IMR-90 (cell line): ENCODE data around the gene GRIN2A. TPM values are rescaled to one million over a fixed set of nuclear protein-coding genes. Genes with fewer than 3 reads are reported as not detected.

Experiments used
- ATAC-seq: fragments of 200-7000 bp; cut with Tn5 transposase; 2 replicates; pipeline ENCODE4 v1.9.1; 2020; ENCODE audit warnings: low read depth, mild to moderate bottlenecking, moderate library complexity
- BruUV-seq: library from RNA; stranded (reverse); fragments of 400-500 nt; replicated peaks from 2 replicates; lab custom pipeline; 2021; lab: Mats Ljungman, UMichigan
- CTCF ChIA-PET: fragments of 300-600 bp; formaldehyde crosslinking; extraction: SDS; loops from one replicate; lab custom pipeline; 2021; ENCODE audit warnings: antibody characterized with exemption; lab: Yijun Ruan, JAX
- POLR2A ChIA-PET: fragments of 300-600 bp; sonication (Branson Sonifier 250); formaldehyde crosslinking; loops from one replicate; lab custom pipeline; 2022; ENCODE audit warnings: antibody characterized with exemption; ENCODE audit not compliant: unreplicated experiment; lab: Charles Lee
- DNase-seq: peaks from one replicate; pipeline ENCODE4 v3.0.0; 2013
- H2AFZ ChIP-seq: replicated peaks from 2 replicates; pipeline ENCODE3; 2013; ENCODE audit warnings: low read length, mild to moderate bottlenecking; ENCODE audit not compliant: poor library complexity
- H2AK5ac ChIP-seq: 2 replicates; pipeline ENCODE4 v1.6.1; 2013; ENCODE audit warnings: low read depth, low read length, inconsistent platforms
- H2AK9ac ChIP-seq: replicated peaks from 2 replicates; pipeline ENCODE3; 2013; ENCODE audit warnings: mild to moderate bottlenecking, low read depth, low read length, moderate library complexity; ENCODE audit not compliant: poor library complexity
- H2BK120ac ChIP-seq: 2 replicates; pipeline ENCODE4 v1.6.1; 2013; ENCODE audit warnings: low read depth, low read length, inconsistent platforms
- H2BK15ac ChIP-seq: 3 replicates; pipeline ENCODE4 v1.6.1; 2013; ENCODE audit warnings: low read depth, low read length, inconsistent platforms
- H2BK20ac ChIP-seq: 2 replicates; pipeline ENCODE4 v1.6.1; 2013; ENCODE audit warnings: low read depth, mild to moderate bottlenecking, inconsistent platforms, low read length, moderate library complexity
- H2BK5ac ChIP-seq: 2 replicates; pipeline ENCODE4 v1.6.1; 2013; ENCODE audit warnings: mild to moderate bottlenecking, low read depth, low read length, inconsistent platforms; ENCODE audit not compliant: poor library complexity, severe bottlenecking
- H3K14ac ChIP-seq: replicated peaks from 2 replicates; pipeline ENCODE4 v1.6.1; 2013; ENCODE audit warnings: low read depth, low read length, inconsistent platforms
- H3K18ac ChIP-seq: 2 replicates; pipeline ENCODE4 v1.6.1; 2013; ENCODE audit warnings: low read depth, low read length, control low read depth
- H3K23ac ChIP-seq: 2 replicates; pipeline ENCODE4 v1.6.1; 2013; ENCODE audit warnings: low read depth, low read length, inconsistent platforms
- H3K27ac ChIP-seq: 2 replicates; pipeline ENCODE4 v1.5.1; 2013; ENCODE audit warnings: mild to moderate bottlenecking, control low read depth, low read length; ENCODE audit not compliant: insufficient read depth
- H3K27me3 ChIP-seq: 2 replicates; pipeline ENCODE4 v1.6.1; 2013; ENCODE audit warnings: low read length; ENCODE audit not compliant: control insufficient read depth, insufficient read depth
- H3K36me3 ChIP-seq: 2 replicates; pipeline ENCODE4 v1.6.1; 2013; ENCODE audit warnings: low read length, mixed read lengths; ENCODE audit not compliant: control insufficient read depth, insufficient read depth
- H3K4ac ChIP-seq: 2 replicates; pipeline ENCODE4 v1.6.1; 2013; ENCODE audit warnings: low read depth, low read length, inconsistent platforms
- H3K4me1 ChIP-seq: 2 replicates; pipeline ENCODE4 v1.6.1; 2013; ENCODE audit warnings: low read length, mixed read lengths; ENCODE audit not compliant: control insufficient read depth, insufficient read depth
- H3K4me2 ChIP-seq: 2 replicates; pipeline ENCODE4 v1.6.1; 2013; ENCODE audit warnings: low read depth, mild to moderate bottlenecking, control low read depth, low read length, moderate library complexity
- H3K4me3 ChIP-seq: 2 replicates; pipeline ENCODE4 v1.5.1; 2013; ENCODE audit warnings: low read depth, mild to moderate bottlenecking, control low read depth, low read length, moderate library complexity; ENCODE audit not compliant: insufficient read depth
- H3K56ac ChIP-seq: 2 replicates; pipeline ENCODE4 v1.6.1; 2013; ENCODE audit warnings: low read length, inconsistent platforms; ENCODE audit not compliant: insufficient read depth; ENCODE audit errors: extremely low read depth
- H3K79me1 ChIP-seq, 2 experiments: 2 replicates each; pipeline ENCODE4 v1.6.1; 2013; ENCODE audit warnings: low read length in 2 of 2, inconsistent platforms in 1 of 2, low read depth in 1 of 2
- H3K9ac ChIP-seq: 2 replicates; pipeline ENCODE4 v1.6.1; 2013; ENCODE audit warnings: low read depth, low read length, control low read depth
- H3K9me1 ChIP-seq: 2 replicates; pipeline ENCODE4 v1.6.1; 2013; ENCODE audit warnings: low read length, inconsistent platforms; ENCODE audit not compliant: insufficient read depth
- H3K9me3 ChIP-seq: 2 replicates; pipeline ENCODE4 v1.6.1; 2013; ENCODE audit warnings: low read length; ENCODE audit not compliant: control insufficient read depth, insufficient read depth
- H4K20me1 ChIP-seq: 2 replicates; pipeline ENCODE4 v1.6.1; 2013; ENCODE audit warnings: low read length, inconsistent platforms; ENCODE audit not compliant: insufficient read depth
- H4K5ac ChIP-seq: 2 replicates; pipeline ENCODE4 v1.6.1; 2013; ENCODE audit warnings: mild to moderate bottlenecking, low read depth, low read length, control low read depth
- H4K8ac ChIP-seq, 2 experiments: 2 replicates each; pipeline ENCODE4 v1.6.1; 2013; ENCODE audit warnings: low read depth in 2 of 2, low read length in 2 of 2, control low read depth in 1 of 2, inconsistent platforms in 1 of 2
- H4K91ac ChIP-seq: 2 replicates; pipeline ENCODE4 v1.6.1; 2013; ENCODE audit warnings: low read depth, low read length, inconsistent platforms; ENCODE audit not compliant: insufficient read depth
- BHLHE40 ChIP-seq: fragments of 150-350 bp; IDR thresholded peaks from 2 replicates; pipeline ENCODE4 v1.6.1; 2016; ENCODE audit warnings: mild to moderate bottlenecking, low read depth, low read length
- CEBPB ChIP-seq: IDR thresholded peaks from 2 replicates; pipeline ENCODE4 v1.6.1; 2012; ENCODE audit warnings: low read depth, low read length, improper control_type of control experiment
- CHD1 ChIP-seq: IDR thresholded peaks from 2 replicates; pipeline ENCODE4 v1.6.1; 2012; ENCODE audit warnings: low read depth, low read length, improper control_type of control experiment
- FOS ChIP-seq: fragments of 150-350 bp; IDR thresholded peaks from 2 replicates; pipeline ENCODE4 v1.6.1; 2016; ENCODE audit warnings: low read depth, low read length
- MAFK ChIP-seq: IDR thresholded peaks from 2 replicates; pipeline ENCODE4 v1.6.1; 2012; ENCODE audit warnings: low read depth, low read length, improper control_type of control experiment
- MAZ ChIP-seq: IDR thresholded peaks from 2 replicates; pipeline ENCODE4 v1.6.1; 2012; ENCODE audit warnings: low read depth, mild to moderate bottlenecking, low read length, improper control_type of control experiment, moderate library complexity, borderline replicate concordance
- MXI1 ChIP-seq: IDR thresholded peaks from 2 replicates; pipeline ENCODE4 v1.6.1; 2012; ENCODE audit warnings: low read depth, mild to moderate bottlenecking, low read length, moderate library complexity, borderline replicate concordance
- NFE2L2 ChIP-seq: fragments of 150-350 bp; IDR thresholded peaks from 2 replicates; pipeline ENCODE4 v1.6.1; 2016; ENCODE audit warnings: low read depth, mild to moderate bottlenecking, low read length
- POLR2A ChIP-seq: IDR thresholded peaks from 2 replicates; pipeline ENCODE4 v1.6.1; 2012; ENCODE audit warnings: mild to moderate bottlenecking, low read depth, low read length
- RAD21 ChIP-seq: IDR thresholded peaks from 2 replicates; pipeline ENCODE4 v1.6.1; 2012; ENCODE audit warnings: low read length, improper control_type of control experiment
- RCOR1 ChIP-seq: IDR thresholded peaks from 2 replicates; pipeline ENCODE4 v1.6.1; 2012; ENCODE audit warnings: mild to moderate bottlenecking, low read length, improper control_type of control experiment; ENCODE audit not compliant: insufficient replicate concordance
- SMC3 ChIP-seq: fragments of 150-350 bp; IDR thresholded peaks from 2 replicates; pipeline ENCODE4 v1.6.1; 2016; ENCODE audit warnings: low read depth, mild to moderate bottlenecking, antibody characterized with exemption, low read length, moderate library complexity
- WGBS, 2 experiments: methylation state at CpG; one replicate each; pipeline versions ENCODE4 v1.1.5 to v1.1.7; 2013; ENCODE audit warnings: missing lambda C conversion rate in 2 of 2; ENCODE audit not compliant: insufficient read length in 1 of 2; ENCODE audit errors: extremely low coverage in 2 of 2; 5-methylcytosine and 5-hydroxymethylcytosine counted together
- dilution Hi-C: fragments of 300-500 bp; cut with HindIII; formaldehyde crosslinking; loops from one replicate; pipeline ENCODE4 v1.14.3; 2018; ENCODE audit warnings: low sequenced_read_pairs; ENCODE audit not compliant: unreplicated experiment
- in situ Hi-C: fragments of 300-500 bp; cut with MboI; formaldehyde crosslinking; loops from 3 replicates; pipeline ENCODE4 v1.14.3; 2019; ENCODE audit warnings: low sequenced_read_pairs, inconsistent platforms, mixed read lengths
- intact Hi-C: fragments of 100-400 bp; cut with micrococcal nuclease; formaldehyde crosslinking; loops from 2 replicates; pipeline ENCODE4 v1.10.0; 2022
- polyA plus RNA-seq, 3 experiments: library from polyadenylated mRNA; depleted of rRNA; stranded (reverse); fragments of >200 nt; gene quantifications; 2 replicates each; pipeline ENCODE4 v1.2.3, GENCODE V29; 2012; ENCODE audit warnings: low replicate concordance in 1 of 3
- total RNA-seq: library from RNA; depleted of rRNA; stranded (reverse); fragments of >200 nt; gene quantifications from 2 replicates; pipeline ENCODE4 v1.2.3, GENCODE V29; 2012
- TF ChIP-seq, protein P1 (sequence below): conservative IDR thresholded peaks from 2 replicates; pipeline ENCODE4 v1.5.1; 2012; ENCODE audit warnings: mild to moderate bottlenecking, low read depth, low read length, improper control_type of control experiment
- TF ChIP-seq, protein P2 (sequence below): fragments of 150-350 bp; IDR thresholded peaks from 2 replicates; pipeline ENCODE4 v1.6.1; 2017; ENCODE audit warnings: mild to moderate bottlenecking, antibody characterized with exemption, low read length, low read depth
- TF ChIP-seq, protein P3 (sequence below): fragments of 150-350 bp; IDR thresholded peaks from 2 replicates; pipeline ENCODE4 v1.6.1; 2016; ENCODE audit warnings: low read depth, mild to moderate bottlenecking, low read length, moderate library complexity, borderline replicate concordance

The GRIN2A gene
- total and polyA plus RNA-seq, 2 of the 4 experiments (the other 2 are of a cell fraction) = under 0.01 TPM; not detected in 1

DNA sequence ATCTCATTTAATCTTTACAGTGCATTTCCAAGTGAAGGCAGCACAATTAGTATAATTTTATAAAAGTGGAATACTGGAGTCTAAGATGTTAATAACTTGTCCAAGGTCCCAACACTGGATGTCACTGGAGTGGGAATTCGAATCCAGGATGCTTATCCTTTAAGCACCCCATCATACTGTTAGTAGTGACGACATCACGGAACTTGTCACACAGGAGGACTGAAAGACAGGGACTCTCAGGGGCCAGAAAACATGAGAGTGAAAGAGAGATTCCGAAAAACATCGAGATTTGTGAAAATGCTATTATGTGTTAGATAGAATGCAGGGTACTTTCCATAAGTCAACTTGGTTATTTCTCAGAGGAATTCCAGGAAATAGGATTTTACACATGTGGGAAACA is 374.0 kb downstream of the GRIN2A start:
- 39% methylated on average over 2 of the region's 5 CpGs; no CpG with 5 or more reads in 1 of the 2 experiments for whole genome bisulfite sequencing, 2 experiments
- no peak overlapping the region for H3K4ac ChIP-seq
- dilution Hi-C loops (no loop called here), intact Hi-C loops (no loop called here), in situ Hi-C loops (no loop called here)
- no peak overlapping the region for H2BK120ac ChIP-seq
- no peak overlapping the region for H3K14ac ChIP-seq
- no peaks in the 10 kb centered on the region for H3K27me3 ChIP-seq
- H4K20me1 ChIP-seq = no peaks in the 10 kb centered on the region
- H3K23ac ChIP-seq = no peak overlapping the region
- H2BK20ac ChIP-seq = no peak overlapping the region
- H4K91ac ChIP-seq = no peak overlapping the region
- H3K56ac ChIP-seq = no peak overlapping the region
- no peak overlapping the region for H2AK9ac ChIP-seq
- BruUV-seq = no TSS peak
- no peak overlapping the region for H3K9ac ChIP-seq
- POLR2A ChIA-PET = no interaction called here
- no peaks in the 10 kb centered on the region for H3K79me1 ChIP-seq
- H3K18ac ChIP-seq = no peak overlapping the region
- CTCF ChIA-PET = no interaction called here
- no peak overlapping the region for H3K27ac ChIP-seq
- H2BK15ac ChIP-seq = no peak overlapping the region
- H4K5ac ChIP-seq = no peak overlapping the region
- no peak overlapping the region for H3K4me3 ChIP-seq
- TF ChIP-seq NFE2L2 (no peak), RCOR1 (no peak), SMC3 (no peak), BHLHE40 (no peak), FOS (no peak), CHD1 (no peak), MXI1 (no peak), CEBPB (no peak), MAFK (no peak), POLR2A (no peak), RAD21 (no peak), MAZ (no peak)
- TF ChIP-seq, protein P1, sequence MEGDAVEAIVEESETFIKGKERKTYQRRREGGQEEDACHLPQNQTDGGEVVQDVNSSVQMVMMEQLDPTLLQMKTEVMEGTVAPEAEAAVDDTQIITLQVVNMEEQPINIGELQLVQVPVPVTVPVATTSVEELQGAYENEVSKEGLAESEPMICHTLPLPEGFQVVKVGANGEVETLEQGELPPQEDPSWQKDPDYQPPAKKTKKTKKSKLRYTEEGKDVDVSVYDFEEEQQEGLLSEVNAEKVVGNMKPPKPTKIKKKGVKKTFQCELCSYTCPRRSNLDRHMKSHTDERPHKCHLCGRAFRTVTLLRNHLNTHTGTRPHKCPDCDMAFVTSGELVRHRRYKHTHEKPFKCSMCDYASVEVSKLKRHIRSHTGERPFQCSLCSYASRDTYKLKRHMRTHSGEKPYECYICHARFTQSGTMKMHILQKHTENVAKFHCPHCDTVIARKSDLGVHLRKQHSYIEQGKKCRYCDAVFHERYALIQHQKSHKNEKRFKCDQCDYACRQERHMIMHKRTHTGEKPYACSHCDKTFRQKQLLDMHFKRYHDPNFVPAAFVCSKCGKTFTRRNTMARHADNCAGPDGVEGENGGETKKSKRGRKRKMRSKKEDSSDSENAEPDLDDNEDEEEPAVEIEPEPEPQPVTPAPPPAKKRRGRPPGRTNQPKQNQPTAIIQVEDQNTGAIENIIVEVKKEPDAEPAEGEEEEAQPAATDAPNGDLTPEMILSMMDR = no peak
- TF ChIP-seq, protein P2, sequence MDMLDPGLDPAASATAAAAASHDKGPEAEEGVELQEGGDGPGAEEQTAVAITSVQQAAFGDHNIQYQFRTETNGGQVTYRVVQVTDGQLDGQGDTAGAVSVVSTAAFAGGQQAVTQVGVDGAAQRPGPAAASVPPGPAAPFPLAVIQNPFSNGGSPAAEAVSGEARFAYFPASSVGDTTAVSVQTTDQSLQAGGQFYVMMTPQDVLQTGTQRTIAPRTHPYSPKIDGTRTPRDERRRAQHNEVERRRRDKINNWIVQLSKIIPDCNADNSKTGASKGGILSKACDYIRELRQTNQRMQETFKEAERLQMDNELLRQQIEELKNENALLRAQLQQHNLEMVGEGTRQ = no peak
- TF ChIP-seq, protein P3, sequence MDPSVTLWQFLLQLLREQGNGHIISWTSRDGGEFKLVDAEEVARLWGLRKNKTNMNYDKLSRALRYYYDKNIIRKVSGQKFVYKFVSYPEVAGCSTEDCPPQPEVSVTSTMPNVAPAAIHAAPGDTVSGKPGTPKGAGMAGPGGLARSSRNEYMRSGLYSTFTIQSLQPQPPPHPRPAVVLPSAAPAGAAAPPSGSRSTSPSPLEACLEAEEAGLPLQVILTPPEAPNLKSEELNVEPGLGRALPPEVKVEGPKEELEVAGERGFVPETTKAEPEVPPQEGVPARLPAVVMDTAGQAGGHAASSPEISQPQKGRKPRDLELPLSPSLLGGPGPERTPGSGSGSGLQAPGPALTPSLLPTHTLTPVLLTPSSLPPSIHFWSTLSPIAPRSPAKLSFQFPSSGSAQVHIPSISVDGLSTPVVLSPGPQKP = no peak
- no peak for ATAC-seq
- H2AFZ ChIP-seq = no peak overlapping the region
- H2BK5ac ChIP-seq = no peak overlapping the region
- H2AK5ac ChIP-seq = no peak overlapping the region
- H3K9me1 ChIP-seq = no peaks in the 10 kb centered on the region
- H3K4me2 ChIP-seq = no peak overlapping the region
- H3K36me3 ChIP-seq = no peaks in the 10 kb centered on the region
- H3K4me1 ChIP-seq = no peaks in the 10 kb centered on the region
- DNase-seq = no peak
- H3K9me3 ChIP-seq = peaks cover 26% of the 10 kb centered on the region
- H4K8ac ChIP-seq = no peak overlapping the region
